ENCODE results near the gene ENTR1. TPM values are rescaled to one million over a fixed set of nuclear protein-coding genes. Genes with fewer than 3 reads are reported as not detected.
A peak's percentile ranks its signal among the peaks of the same experiment; 100 is the strongest.

Gene ENTR1
- total and polyA plus RNA-seq, 4 donors = 25.5 to 48.4 (median 37.7) TPM

DNA sequence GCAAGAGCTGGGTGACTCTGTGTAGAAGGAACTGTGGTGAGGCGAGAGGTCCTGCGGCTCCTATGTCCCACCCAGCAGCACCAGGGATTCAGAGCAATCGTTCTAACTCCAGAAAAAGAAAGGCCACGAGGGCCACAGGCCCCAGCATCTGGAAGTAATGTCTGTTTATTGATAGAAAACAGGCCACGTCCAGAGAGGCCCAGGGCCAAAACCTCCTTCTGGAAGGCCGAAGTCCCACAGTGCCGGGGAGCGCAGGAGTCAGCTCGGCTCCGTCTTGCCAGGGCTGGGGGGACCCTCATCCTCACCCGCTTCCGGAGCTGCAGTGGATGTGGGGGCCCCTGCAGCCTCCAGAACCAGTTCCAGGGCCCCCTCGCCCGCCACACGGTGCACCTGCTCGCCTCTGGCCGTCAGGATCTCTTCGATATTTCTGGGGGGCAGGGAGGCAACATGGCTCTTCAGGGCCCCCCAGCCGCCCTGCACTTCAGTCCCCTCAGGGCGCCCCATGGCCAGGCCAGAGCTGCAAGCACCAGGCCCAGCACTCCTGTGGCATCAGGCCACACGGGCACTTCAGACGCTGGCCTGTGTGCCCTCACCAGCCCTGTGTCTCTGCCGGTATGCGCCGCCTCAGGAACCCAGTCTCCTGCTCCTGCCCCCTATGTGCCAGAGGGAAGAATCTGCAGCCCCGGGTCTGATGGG, 48.5 kb downstream of the ENTR1 start:
- peaks cover 0 to 22% (median 11%) of the 10 kb centered on the region in 5 donors for H3K4me1 ChIP-seq (ENCODE audit: control insufficient read depth in 5 of 5, insufficient read depth in 5 of 5, low read length in 5 of 5)
- WGBS, 2 donors = 84 to 91% methylated on average over 26 of the region's 26 CpGs
- TF ChIP-seq, protein P1, sequence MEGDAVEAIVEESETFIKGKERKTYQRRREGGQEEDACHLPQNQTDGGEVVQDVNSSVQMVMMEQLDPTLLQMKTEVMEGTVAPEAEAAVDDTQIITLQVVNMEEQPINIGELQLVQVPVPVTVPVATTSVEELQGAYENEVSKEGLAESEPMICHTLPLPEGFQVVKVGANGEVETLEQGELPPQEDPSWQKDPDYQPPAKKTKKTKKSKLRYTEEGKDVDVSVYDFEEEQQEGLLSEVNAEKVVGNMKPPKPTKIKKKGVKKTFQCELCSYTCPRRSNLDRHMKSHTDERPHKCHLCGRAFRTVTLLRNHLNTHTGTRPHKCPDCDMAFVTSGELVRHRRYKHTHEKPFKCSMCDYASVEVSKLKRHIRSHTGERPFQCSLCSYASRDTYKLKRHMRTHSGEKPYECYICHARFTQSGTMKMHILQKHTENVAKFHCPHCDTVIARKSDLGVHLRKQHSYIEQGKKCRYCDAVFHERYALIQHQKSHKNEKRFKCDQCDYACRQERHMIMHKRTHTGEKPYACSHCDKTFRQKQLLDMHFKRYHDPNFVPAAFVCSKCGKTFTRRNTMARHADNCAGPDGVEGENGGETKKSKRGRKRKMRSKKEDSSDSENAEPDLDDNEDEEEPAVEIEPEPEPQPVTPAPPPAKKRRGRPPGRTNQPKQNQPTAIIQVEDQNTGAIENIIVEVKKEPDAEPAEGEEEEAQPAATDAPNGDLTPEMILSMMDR (IDR thresholded peaks at IDR 0.05; ENCODE audit: control extremely low read depth, extremely low read depth) = no peak
- H3K4me3 ChIP-seq = no peak overlapping the region
- ATAC-seq (ENCODE audit: insufficient read depth, low FRiP score) = no peak
- DNase-seq = no peak
- H3K9ac ChIP-seq (ENCODE audit: insufficient read depth in 1 of 2, low read length in 2 of 2) = no peak overlapping the region
- peak overlapping the region in 1 of 2 donors; percentile 75 for H3K27ac ChIP-seq (ENCODE audit: low read depth in 1 of 2, low read length in 1 of 2)
- H3K27me3 ChIP-seq (ENCODE audit: control insufficient read depth in 3 of 3, insufficient read depth in 3 of 3, low read length in 2 of 3) = no peaks in the 10 kb centered on the region
- H3K36me3 ChIP-seq (ENCODE audit: control insufficient read depth in 4 of 4, insufficient read depth in 4 of 4, low read length in 4 of 4) = peaks cover 0 to 19% (median 2%) of the 10 kb centered on the region in 4 donors
- no peaks in the 10 kb centered on the region for H3K9me3 ChIP-seq (ENCODE audit: control insufficient read depth in 4 of 4, insufficient read depth in 3 of 4, low read length in 3 of 4)

DNA sequence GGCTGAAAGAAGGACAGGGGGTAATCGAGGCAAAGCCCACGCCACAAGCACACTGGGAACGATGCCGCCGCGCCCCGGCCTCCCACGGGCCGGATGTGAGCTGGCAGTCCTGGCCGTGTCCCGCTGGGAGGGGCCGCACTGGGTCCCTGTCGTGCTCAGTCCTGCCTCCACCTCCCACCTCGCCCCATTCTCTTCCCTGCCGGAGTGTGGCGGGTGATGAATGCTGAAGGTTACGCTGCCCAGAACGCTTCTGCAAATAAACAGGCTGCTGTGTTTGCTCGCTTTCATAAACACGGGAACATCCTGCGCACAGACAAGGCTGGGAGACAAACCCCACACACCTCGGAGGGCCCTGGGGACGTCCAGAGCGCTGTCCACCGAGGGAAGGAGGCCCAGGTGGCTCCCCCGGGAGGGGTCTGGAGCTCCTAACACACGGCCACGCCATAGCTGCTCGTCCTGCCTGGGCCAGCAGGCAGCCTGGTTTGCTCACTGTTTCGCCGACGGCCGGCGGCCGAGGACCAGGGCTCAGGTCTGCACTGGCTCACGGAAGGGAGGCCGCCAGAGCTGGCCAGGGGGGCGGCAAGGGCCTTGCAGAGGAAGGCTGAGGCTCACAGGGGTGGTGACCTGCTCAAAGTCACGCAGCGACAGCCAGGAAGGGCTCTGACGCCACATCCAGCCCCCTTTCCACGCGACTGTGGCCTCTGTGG, 49.2 kb downstream of the ENTR1 start:
- TF ChIP-seq, protein P1 (IDR thresholded peaks at IDR 0.05; ENCODE audit: control extremely low read depth, extremely low read depth) = no peak
- 69 to 82% methylated on average over 43 of the region's 43 CpGs for WGBS, 2 donors
- Histone ChIP-seq H3K27ac (ENCODE audit: low read depth in 1 of 2, low read length in 1 of 2) (peak overlapping the region in 1 of 2 donors; percentile 75), H3K4me1 (ENCODE audit: control insufficient read depth in 5 of 5, insufficient read depth in 5 of 5, low read length in 5 of 5) (peaks cover 0 to 22% (median 11%) of the 10 kb centered on the region in 5 donors), H3K36me3 (ENCODE audit: control insufficient read depth in 4 of 4, insufficient read depth in 4 of 4, low read length in 4 of 4) (peaks cover 0 to 25% (median 2%) of the 10 kb centered on the region in 4 donors), H3K9me3 (ENCODE audit: control insufficient read depth in 4 of 4, insufficient read depth in 3 of 4, low read length in 3 of 4) (no peaks in the 10 kb centered on the region), H3K9ac (ENCODE audit: insufficient read depth in 1 of 2, low read length in 2 of 2) (no peak overlapping the region), H3K27me3 (ENCODE audit: control insufficient read depth in 3 of 3, insufficient read depth in 3 of 3, low read length in 2 of 3) (no peaks in the 10 kb centered on the region), H3K4me3 (no peak overlapping the region)
- DNase-seq (peak in 2 of 3 donors; percentile 63 to 68), ATAC-seq (ENCODE audit: insufficient read depth, low FRiP score) (no peak)

DNA sequence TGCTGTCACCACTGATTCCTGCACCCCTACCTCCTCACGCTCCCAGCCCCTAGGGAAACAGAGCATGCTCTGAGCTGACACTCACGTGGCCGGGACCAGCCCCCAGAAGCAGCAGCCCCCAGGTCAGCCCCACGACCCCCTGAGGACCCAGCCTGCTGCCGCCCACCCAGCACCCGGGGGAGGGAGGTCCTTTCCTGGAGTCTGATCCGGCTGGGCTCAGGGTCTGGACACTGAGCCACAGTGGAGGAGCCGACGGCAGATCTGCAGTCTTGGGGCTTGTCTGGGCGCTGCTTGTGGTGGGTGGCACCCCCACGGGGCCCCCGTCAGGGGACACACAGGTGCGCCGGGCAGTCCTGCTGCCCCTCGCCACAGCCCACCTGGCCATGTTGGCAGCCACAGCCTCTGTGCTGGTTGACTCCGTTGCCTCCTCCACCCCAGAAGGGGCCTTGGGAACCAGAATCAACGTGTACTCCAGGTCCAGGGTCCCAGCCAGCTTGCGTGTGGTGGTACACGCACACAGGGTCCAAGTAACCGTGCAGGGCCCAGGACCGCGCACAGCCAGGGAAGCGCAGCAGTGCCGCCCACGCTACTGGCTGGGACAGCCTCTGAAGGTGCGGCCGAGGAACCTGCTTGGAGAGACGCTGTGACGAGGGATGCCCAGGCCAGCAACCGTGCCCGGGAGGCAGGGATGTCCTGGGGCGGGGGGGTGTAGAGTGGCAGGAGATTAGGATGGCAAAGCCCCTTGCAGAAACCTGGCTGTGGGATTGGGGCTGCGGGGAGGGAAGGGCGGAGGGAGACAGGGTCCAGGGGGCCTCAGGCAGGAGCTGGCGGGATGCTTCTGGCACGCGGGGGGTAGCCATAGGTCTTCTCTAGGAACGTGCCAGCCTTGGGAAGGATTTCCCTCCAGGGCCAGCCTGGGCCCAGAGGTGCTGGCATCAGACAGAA, 50.4 kb downstream of the ENTR1 start:
- WGBS, 2 donors = 82 to 83% methylated on average over 38 of the region's 38 CpGs
- Histone ChIP-seq H3K9ac (ENCODE audit: insufficient read depth in 1 of 2, low read length in 2 of 2) (no peak overlapping the region), H3K27me3 (ENCODE audit: control insufficient read depth in 3 of 3, insufficient read depth in 3 of 3, low read length in 2 of 3) (no peaks in the 10 kb centered on the region), H3K9me3 (ENCODE audit: control insufficient read depth in 4 of 4, insufficient read depth in 3 of 4, low read length in 3 of 4) (no peaks in the 10 kb centered on the region), H3K36me3 (ENCODE audit: control insufficient read depth in 4 of 4, insufficient read depth in 4 of 4, low read length in 4 of 4) (peaks cover 0 to 25% (median 2%) of the 10 kb centered on the region in 4 donors), H3K27ac (ENCODE audit: low read depth in 1 of 2, low read length in 1 of 2) (peak overlapping the region in 1 of 2 donors; percentile 51), H3K4me1 (ENCODE audit: control insufficient read depth in 5 of 5, insufficient read depth in 5 of 5, low read length in 5 of 5) (peaks cover 0 to 22% (median 11%) of the 10 kb centered on the region in 5 donors), H3K4me3 (no peak overlapping the region)
- no peak for ATAC-seq (ENCODE audit: insufficient read depth, low FRiP score)
- no peak for DNase-seq
- TF ChIP-seq, protein P1 (IDR thresholded peaks at IDR 0.05; ENCODE audit: control extremely low read depth, extremely low read depth) = no peak

Measured in lung (tissue), 12 donors.